Esophagus (tissue), 2 donors: ENCODE results near the gene CCDC184. TPM values are rescaled to one million over a fixed set of nuclear protein-coding genes. Genes with fewer than 3 reads are reported as not detected.
"Not testable (repeated sequence)": the region's sequence is repeated elsewhere in the genome, so short reads cannot be mapped to it uniquely, and the experiment has no call there.

Experiments
- H3K27ac ChIP-seq, 2 donors: one replicate each; pipeline ENCODE4 v1.5.1; 2013; ENCODE audit warnings: low read depth in 2 of 2, mild to moderate bottlenecking in 2 of 2, inconsistent platforms in 1 of 2, low read length in 1 of 2, moderate library complexity in 1 of 2
- H3K27me3 ChIP-seq, 2 donors: one replicate each; pipeline ENCODE4 v1.6.1; 2013; ENCODE audit warnings: low read length in 2 of 2, control low read depth in 1 of 2, mild to moderate bottlenecking in 1 of 2; ENCODE audit not compliant: insufficient read depth in 2 of 2, control insufficient read depth in 1 of 2
- H3K36me3 ChIP-seq, 2 donors: one replicate each; pipeline ENCODE4 v1.6.1; 2013; ENCODE audit warnings: low read length in 1 of 2; ENCODE audit not compliant: control insufficient read depth in 2 of 2, insufficient read depth in 2 of 2
- H3K4me1 ChIP-seq, 2 donors: one replicate each; pipeline ENCODE4 v1.6.1; 2013; ENCODE audit warnings: low read length in 1 of 2; ENCODE audit not compliant: control insufficient read depth in 2 of 2, insufficient read depth in 2 of 2
- H3K4me3 ChIP-seq, 2 donors: one replicate each; pipeline ENCODE4 v1.5.1; 2013; ENCODE audit warnings: low read length in 2 of 2, mild to moderate bottlenecking in 2 of 2, low read depth in 1 of 2, moderate library complexity in 1 of 2
- H3K9me3 ChIP-seq, 2 donors: one replicate each; pipeline ENCODE4 v1.6.1; 2013; ENCODE audit warnings: mild to moderate bottlenecking in 2 of 2, low read depth in 1 of 2, low read length in 1 of 2, moderate library complexity in 1 of 2; ENCODE audit not compliant: control insufficient read depth in 2 of 2, insufficient read depth in 1 of 2
- WGBS, 2 donors: extraction: QIAGEN DNeasy Blood & Tissue Kit; methylation state at CpG; one replicate each; pipeline ENCODE4 v1.1.7; 2013; 5-methylcytosine and 5-hydroxymethylcytosine counted together
- polyA plus RNA-seq, 2 donors: library from polyadenylated mRNA; stranded (reverse); fragments of 200-250 nt; gene quantifications; one replicate each; pipeline ENCODE4 v1.2.3, GENCODE V29; 2013
- donor health status: healthy with polysubstance abuse.
- donor health status: Bipolar disorder and iron deficiency.

CCDC184 gene
- under 1 TPM; 0.28 to 0.80 TPM for polyA plus RNA-seq

GRCh38 chr12:48183091-48183875 lies at the start of gene CCDC184:
TSS of gene CCDC184 (plus strand) at chr12:48183644. CDS start at chr12:48184123, 479 bp downstream.
- Histone ChIP-seq H3K4me3 (peak within 1 kb of the TSS; percentile 57 to 59), H3K36me3 (no peaks in the 10 kb centered on the region), H3K27ac (no peak within 1 kb of the TSS), H3K27me3 (no peaks in the 10 kb centered on the region), H3K9me3 (no peaks in the 10 kb centered on the region), H3K4me1 (peaks cover 2 to 10% of the 10 kb centered on the region in 2 donors)
- WGBS, 2 donors, result 1% methylated on average over 54 to 61 of the region's 61 CpGs

- Histone ChIP-seq H3K27me3 (no peaks in the 10 kb centered on the region), H3K9me3 (no peaks in the 10 kb centered on the region), H3K27ac (no peak overlapping the region), H3K4me3 (no peak overlapping the region), H3K4me1 (no peaks in the 10 kb centered on the region), H3K36me3 (peaks cover 26 to 33% of the 10 kb centered on the region in 2 donors)
- WGBS, 2 donors, result 87 to 94% methylated on average over 5 of the region's 5 CpGs
Measured at GRCh38 chr12:48135027-48135426, 48.4 kb upstream of the CCDC184 start.

- peaks cover 17 to 20% of the 10 kb centered on the region in 2 donors for H3K36me3 ChIP-seq
- no peak overlapping the region for H3K4me3 ChIP-seq
Measured at GRCh38 chr12:48142818-48143674, 40.4 kb upstream of the CCDC184 start.

GRCh38 chr12:48143898-48144297 lies 39.5 kb upstream of the CCDC184 start:
- Histone ChIP-seq H3K27ac (no peak overlapping the region), H3K27me3 (no peaks in the 10 kb centered on the region), H3K4me1 (no peaks in the 10 kb centered on the region), H3K4me3 (no peak overlapping the region), H3K9me3 (no peaks in the 10 kb centered on the region), H3K36me3 (peaks cover 20 to 21% of the 10 kb centered on the region in 2 donors)
- WGBS, 2 donors, result 88 to 96% methylated on average over 2 of the region's 2 CpGs

More at GRCh38 chr12:48142818-48143674, 40.4 kb upstream of the CCDC184 start:
- H3K27ac ChIP-seq, result no peak overlapping the region
- H3K27me3 ChIP-seq, result no peaks in the 10 kb centered on the region
- H3K9me3 ChIP-seq, result no peaks in the 10 kb centered on the region
- 86 to 89% methylated on average over 7 of the region's 7 CpGs for WGBS, 2 donors
- no peaks in the 10 kb centered on the region for H3K4me1 ChIP-seq

- Histone ChIP-seq H3K4me3 (no peak overlapping the region), H3K27ac (no peak overlapping the region), H3K36me3 (peaks cover 24 to 29% of the 10 kb centered on the region in 2 donors), H3K4me1 (no peaks in the 10 kb centered on the region), H3K9me3 (no peaks in the 10 kb centered on the region), H3K27me3 (no peaks in the 10 kb centered on the region)
- 49 to 55% methylated on average over 1 of the region's 1 CpG for WGBS, 2 donors
Measured at GRCh38 chr12:48145981-48146380, 37.5 kb upstream of the CCDC184 start.

- no peaks in the 10 kb centered on the region for H3K4me1 ChIP-seq
- 75 to 84% methylated on average over 2 of the region's 2 CpGs for WGBS, 2 donors
- H3K27me3 ChIP-seq, result no peaks in the 10 kb centered on the region
- H3K36me3 ChIP-seq, result peaks cover 12 to 18% of the 10 kb centered on the region in 2 donors
- no peak overlapping the region for H3K4me3 ChIP-seq
- no peaks in the 10 kb centered on the region for H3K9me3 ChIP-seq
- no peak overlapping the region for H3K27ac ChIP-seq
Measured at GRCh38 chr12:48151103-48151771, 32.2 kb upstream of the CCDC184 start.

GRCh38 chr12:48155786-48156185 lies 27.7 kb upstream of the CCDC184 start:
- H3K36me3 ChIP-seq, H3K4me3 ChIP-seq, H3K9me3 ChIP-seq, H3K4me1 ChIP-seq, H3K27me3 ChIP-seq, H3K27ac ChIP-seq: not testable (repeated sequence)
- WGBS, 2 donors, result 94 to 98% methylated on average over 5 of the region's 5 CpGs

- H3K4me3 ChIP-seq, result peak overlapping the region; percentile 91 to 92
- H3K36me3 ChIP-seq, result no peaks in the 10 kb centered on the region
- H3K9me3 ChIP-seq, result no peaks in the 10 kb centered on the region
- no peaks in the 10 kb centered on the region for H3K27me3 ChIP-seq
- H3K27ac ChIP-seq, result peak overlapping the region; percentile 84 to 95
- WGBS, 2 donors, result 23 to 27% methylated on average over 8 of the region's 8 CpGs
- H3K4me1 ChIP-seq, result no peaks in the 10 kb centered on the region
Measured at GRCh38 chr12:48156652-48157017, 26.8 kb upstream of the CCDC184 start.
